H4 (cell line): ENCODE measurements around the gene CXorf66. TPM values are rescaled to one million over a fixed set of nuclear protein-coding genes. Genes with fewer than 3 reads are reported as not detected.
"Not testable (repeated sequence)": the region's sequence is repeated elsewhere in the genome, so short reads cannot be mapped to it uniquely, and the experiment has no call there.

ENCODE experiments used
- DNase-seq: peaks from one replicate; pipeline ENCODE4 v3.0.0-alpha.2; 2015; ENCODE audit warnings: low spot score
- total RNA-seq: library from RNA; depleted of rRNA; stranded (reverse); fragments of >200 nt; shearing (Covaris generic); gene quantifications from 2 replicates; pipeline ENCODE4 v1.2.3, GENCODE V29; 2014; rRNA removed

Gene CXorf66
- total RNA-seq, 1 experiment from 2014 or later = not detected

DNA sequence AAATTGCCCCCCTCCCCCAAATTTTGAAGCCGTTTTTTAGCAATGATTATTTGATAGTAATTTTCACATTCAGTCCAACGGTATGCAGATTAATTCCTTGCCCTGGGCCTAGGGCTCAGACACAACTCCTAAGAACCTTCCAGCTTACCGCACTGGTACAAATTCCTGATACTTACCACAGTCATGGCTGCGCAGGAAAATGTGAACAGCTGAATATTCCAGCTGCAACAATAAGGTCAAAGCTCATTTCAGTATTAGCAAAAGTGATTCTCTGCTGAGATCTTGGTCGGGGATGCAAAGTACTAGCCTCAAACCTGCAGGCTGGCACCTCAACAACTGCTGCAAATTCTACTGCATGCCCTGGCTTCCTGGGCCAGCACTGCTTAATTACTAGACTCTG, 35.4 kb downstream of the CXorf66 start:
- no peak for DNase-seq

DNA sequence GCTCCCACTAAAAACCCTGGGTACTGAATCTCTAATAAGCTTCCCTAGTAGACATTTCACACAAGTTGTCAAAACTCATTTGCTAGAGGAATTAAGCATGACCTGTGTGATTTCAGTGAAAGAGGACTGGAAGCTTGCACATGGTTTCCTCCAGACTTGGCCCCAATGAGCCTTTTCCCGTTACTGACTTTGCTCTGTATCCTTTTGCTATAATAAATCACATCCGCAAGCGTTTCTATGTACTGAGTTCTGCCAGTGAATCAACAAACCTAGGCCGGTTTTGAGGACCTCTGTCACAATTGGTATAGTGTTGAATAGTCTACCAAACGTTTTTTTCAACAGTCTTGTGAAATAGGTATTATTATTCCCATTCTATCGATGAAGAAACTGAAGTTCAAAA, 40.6 kb downstream of the CXorf66 start:
- no peak for DNase-seq

DNA sequence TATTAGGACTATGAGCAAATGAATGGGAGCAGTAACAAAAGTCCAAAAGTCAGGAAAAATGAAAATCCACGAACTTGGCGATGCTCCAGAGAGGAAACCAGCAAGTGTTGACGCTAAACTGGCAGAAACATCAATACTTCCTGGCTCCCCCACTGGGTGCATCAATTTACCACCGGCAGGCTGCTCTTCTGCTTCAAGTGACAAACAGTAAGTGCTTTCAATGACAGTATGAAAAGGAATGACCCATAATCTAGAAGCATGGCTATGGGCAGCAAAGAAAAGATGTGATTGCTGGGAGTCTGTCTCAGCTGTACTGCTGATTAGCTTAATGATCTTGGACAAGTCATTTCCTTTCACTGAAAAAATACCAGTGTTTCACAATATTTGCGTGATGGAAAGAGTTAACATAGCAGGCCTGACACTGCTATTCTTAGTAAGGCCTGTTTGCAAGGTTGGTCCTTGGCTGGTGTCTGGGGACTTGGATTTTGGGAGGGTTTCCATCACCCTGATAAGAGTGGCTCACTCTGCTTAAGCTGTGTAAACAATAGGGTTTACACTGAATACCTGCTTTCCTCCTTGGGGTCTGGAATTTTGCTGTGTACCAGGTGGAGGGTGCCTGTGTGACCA, 41.1 kb downstream of the CXorf66 start:
- DNase-seq = no peak

DNA sequence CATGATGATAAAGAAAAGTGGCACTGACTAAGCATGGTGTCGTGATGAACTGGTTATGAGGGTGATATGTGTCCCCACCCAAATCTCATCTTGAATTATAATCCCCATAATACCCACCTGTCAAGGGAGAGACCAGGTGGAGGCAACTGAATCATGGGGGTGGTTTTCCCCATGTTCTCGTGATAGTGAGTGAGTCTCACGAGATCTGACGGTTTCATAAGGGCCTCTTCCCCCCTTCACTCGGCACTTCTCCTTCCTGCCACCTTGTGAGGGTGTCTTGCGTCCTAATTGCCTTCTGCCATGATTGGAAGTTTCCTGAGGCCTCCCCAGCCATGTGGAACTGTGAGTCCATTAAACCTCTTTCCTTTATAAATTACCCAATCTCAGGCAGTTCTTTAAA, 44.2 kb downstream of the CXorf66 start:
- not testable (repeated sequence) for DNase-seq

DNA sequence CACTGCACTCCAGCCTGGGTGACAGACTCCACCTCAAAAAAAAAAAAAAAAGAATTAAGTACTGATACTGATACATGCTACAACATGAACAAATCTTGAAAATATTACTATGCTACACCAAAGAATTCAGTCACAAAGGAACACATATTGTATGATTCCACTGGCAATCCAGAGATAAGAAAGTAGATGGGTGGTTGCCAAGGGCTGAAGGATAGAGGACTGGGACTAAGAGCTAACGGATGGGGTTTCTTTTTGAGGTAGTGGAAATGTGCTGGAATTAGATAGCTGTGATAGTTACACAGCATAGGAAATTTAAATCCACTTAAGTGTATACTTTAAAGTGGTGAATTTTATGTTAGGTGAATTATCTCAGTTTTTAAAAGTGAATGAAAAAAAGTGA, 45.0 kb downstream of the CXorf66 start:
- no peak for DNase-seq

DNA sequence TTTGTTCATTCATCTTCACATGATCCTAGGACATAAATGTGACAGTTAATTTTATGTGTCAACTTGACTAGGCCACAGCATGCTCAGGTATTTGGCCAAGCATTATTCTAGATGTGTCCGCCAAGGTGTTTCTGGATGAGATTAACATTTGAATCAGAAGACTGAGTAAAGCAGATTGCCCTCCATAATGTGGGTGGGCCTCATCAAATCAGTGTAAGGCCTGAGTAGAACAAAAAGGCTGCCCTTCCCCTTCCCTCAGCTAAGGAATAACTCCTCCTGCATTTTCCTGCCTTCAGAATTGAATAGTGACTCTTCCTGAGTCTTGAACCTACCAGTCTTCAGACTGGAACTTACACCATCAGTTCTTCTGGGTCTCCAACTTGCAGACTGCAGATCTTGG, 50.9 kb downstream of the CXorf66 start:
- DNase-seq = no peak

DNA sequence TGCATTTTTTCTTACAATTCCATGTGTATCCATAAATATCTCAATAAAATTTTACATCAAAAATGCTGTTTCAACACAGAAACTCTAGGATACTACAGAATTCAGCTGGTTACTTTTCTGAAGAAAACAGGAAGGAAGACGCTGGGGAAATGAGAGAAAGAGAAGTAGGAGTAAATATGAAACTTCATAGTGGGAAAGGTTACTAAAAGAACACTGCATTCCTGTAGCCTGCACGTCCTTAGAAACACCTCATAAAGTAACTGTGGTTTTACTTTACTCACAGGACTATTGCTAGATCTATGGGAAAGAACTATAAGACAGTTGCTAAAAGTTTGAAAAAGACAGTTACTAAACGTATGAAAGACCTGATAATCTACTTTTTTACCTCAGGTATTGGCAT, 55.6 kb downstream of the CXorf66 start:
- no peak for DNase-seq

DNA sequence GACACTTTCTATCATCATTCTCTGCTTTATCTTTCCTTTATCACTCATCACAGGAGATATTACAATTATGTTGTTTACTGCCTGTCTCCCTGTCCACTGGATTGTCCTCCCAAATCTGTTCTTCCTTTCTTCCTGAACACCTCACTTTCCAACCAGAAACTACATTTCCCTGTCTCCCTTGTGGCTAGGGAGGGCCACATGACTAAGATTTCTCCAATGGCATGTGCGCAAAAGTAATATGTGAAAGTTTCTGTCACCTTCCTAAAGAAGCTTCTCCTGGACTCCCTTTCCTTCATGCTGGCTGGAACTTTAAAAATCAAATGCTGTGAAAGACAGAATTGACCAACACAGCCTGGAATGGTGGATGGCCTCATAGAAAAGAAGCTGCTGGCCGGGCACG, 58.2 kb downstream of the CXorf66 start:
- DNase-seq = no peak

DNA sequence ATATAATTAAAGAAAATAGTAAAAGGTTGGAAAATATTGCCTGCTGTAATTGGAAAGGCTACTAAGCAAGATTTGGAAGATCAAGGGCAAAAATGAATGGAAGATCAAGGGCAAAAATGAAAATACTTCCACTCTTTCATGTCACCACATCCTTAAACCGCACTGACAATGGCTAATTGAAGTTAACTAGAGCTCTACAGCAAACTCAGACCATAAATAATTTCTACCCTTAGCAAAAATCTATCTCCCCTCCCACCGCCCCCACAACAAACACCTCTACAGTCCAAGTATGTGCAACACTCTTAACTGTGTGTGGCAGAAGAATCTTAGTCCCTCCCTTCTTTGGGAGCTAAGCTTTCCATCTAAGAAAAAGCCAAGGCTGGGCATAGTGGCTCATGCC, 59.6 kb downstream of the CXorf66 start:
- no peak for DNase-seq

Other genes with a start within 250 kb of the CXorf66 start
- gene ATP11C, start 32.5 kb downstream of the CXorf66 start, total RNA-seq = 30.4 and 34.9 TPM in 2 replicates